Epidermal melanocyte (primary cell): ENCODE results near the gene AK5.
"Not testable (repeated sequence)": the region's sequence is repeated elsewhere in the genome, so short reads cannot be mapped to it uniquely, and the experiment has no call there.

ENCODE experiments used
- DNase-seq: peaks from one replicate; pipeline ENCODE4 v3.0.0; 2011; ENCODE audit warnings: low spot score; ENCODE audit not compliant: insufficient read length

AK5 gene

DNA sequence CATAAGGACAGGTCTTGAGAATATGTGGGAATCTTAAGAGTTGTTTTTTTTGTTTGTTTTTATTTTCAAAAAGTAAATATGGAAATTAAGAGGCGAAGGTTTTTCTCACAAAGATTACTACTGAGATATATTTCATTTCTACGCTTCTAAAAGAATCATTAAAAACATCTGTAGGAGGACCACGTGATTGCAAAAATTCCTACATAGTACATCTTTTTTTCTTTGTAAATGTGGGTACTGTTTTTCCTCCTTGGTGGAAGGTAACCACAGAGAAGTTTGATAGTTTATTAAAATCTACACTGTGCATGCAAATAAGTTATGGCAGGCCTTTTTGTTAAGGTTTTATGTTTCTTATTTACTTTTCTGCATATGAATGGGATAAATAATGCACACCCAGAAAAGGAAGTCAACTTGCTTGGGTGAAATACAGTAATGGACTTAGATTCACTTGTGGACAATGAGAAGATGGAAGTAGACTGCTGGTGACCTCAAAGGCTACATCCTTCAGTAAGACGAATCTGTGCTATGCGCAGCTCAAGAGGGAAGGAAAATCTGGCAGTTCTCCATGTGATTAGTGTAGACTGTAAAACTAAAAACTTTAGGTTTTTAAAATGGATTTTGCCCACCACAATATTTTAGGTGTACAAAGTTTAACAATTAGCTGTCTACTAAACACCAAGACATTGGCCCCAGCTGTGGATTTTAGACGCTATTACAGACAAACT is 2.0 kb downstream of the AK5 start:
- DNase-seq: no peak

DNA sequence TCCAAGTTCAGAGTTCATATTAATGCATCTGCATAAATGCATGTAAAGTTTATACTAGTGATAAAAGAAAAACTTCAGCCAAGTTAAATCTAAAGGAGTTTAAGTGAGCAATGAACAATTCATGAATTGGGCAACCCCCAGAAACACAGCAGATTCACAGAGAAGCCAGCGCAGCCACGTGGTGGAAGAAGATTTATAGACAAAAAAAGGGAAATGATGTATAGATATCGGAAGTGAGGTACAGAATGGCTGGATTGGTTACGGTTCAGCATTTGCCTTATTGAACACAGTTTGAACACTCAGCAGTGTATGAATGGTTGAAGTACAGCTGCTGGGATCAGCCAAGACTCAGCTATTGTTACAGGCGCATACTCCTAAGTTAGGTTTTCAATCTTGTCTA is 5.7 kb downstream of the AK5 start:
- no peak for DNase-seq

DNA sequence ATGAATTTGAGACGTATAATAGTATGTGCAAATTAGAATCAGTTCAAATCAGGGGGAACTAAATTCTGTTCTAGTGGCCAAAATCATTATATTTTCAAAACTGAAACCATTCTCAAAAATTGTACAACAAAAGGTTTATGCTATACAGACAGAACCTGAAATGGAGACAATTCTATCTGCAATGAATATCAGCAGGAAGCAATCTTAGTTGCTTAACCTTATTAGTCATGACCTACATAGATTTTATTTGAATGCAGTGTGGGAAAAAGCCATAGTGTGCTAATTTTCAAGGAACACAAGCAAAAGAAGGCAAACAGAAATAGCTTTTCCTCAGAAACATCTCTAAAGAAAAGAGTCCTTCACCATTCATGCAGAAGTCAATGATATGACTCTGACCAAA is 6.5 kb downstream of the AK5 start:
- DNase-seq: no peak

DNA sequence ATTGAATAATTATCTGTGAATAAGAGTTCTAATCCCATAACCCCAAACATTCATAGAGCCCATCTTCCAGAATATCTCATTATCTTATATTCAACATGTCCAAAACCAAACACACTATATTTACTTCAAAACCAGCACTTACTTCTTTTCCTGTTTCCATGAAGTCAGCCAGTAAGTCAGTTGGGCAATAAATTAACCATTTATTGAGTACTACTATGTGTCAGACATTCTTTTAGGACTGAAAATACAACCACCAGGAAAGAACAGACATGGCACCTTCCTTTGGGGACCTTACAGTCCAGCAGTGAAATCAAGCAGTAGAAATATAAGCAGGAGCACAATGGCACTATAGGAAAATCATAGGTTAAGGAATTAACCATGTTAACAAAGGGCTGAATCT is 8.8 kb downstream of the AK5 start:
- no peak for DNase-seq

DNA sequence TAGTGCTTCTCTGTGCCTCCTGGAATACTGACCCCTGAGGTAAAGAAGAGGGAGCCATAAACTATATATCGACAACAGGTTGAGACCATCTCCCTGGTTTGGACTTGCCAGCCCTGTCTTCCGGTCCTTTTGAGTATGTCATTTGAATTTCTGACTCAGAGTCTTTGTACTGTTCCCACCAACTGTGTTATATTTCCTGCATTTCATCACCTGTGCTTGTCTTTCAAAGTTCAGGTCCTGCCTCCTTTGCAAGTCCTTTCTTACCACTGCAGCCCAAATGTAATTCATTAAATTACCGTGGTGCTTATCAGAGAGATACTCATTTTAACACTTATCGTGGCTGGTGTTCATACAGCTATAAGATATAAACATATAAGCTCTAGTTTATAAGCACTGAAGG is 10.7 kb downstream of the AK5 start:
- DNase-seq: no peak

DNA sequence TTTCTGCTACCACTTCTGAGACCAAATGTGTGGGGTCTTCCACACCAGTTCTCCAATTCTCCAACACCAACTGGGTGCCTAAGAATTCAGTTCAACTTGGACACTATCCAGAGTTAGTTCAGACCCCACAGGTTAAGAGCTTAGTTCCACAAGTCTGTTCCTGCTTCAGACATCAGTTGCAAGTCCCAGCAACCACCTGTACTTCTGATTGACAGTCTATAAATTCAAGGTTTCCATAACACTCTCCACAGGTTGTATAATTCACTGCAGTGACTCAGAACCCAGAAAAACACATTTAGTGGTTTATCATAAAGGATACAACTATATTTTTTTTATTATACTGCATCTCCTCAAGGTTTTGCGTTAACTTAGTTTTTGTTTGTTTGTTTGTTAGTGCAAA is 18.7 kb downstream of the AK5 start:
- DNase-seq: no peak

DNA sequence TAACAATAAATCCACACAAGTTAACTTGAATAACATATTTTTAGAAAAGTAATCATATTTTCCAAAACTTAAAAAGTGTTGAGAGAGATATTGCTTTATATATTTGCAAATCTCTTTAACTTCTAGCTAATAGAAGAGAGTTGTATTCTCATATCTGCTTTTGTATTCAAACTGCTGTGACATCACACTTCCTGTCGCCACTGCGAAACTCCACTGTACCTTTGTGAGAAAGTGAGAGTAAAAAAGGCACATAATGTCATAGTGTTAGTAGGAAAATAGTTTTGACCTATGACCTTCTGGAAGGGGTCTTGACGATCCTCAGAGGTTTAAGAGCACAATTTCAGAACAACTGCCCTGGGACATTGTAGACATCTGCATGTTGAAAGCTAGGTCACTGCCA is 21.6 kb downstream of the AK5 start:
- no peak for DNase-seq

DNA sequence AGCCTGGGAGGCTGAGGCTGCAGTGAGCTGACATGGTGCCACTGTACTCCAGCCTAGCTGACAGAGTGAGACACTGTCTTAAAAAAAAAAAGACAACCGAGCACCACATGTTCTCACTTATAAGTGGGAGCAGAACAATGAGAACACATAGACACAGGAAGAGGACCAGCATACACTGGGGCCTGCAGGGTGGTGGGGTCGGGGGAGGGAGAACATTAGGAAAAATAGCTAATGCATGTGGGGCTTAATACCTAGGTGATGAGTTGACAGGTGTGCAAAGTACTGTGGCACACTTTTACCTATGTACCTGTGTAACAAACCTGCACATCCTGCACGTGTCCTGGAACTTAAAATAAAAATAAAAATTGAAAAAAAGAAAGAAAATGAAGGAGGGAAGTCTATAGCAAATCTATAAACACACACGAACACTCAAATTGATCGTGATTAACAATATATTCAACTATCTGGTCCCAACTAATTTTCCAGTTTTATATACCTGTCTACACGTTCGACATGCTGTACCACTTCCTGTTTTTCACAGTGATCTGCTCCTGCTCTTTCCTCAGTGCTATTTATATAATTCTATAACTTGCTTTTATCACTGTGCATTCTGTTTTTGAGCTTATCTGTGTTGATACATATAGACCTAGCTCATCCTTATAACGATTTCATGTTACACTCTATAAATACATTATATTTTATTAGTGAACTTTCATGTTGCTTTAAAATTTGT is 27.2 kb downstream of the AK5 start:
- DNase-seq: no peak

DNA sequence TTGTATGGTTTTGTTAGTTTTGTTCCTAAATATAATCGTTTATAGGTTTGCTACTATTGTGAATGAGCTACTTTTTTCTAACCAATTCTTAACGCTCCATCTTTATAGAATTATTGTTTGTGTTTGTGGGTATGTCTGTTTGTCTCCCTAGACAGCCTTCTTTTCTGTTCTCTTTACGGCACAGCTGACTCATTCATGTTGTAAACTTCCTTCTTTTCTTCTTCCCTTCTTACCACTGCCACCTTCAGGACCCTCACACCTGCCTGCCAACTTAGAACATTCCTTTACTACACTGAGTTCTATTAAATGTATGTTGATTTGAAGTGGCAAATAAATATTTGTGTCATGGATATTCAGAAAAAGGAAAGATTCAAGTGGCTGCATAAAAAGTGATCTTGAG is 29.1 kb downstream of the AK5 start:
- DNase-seq: no peak

DNA sequence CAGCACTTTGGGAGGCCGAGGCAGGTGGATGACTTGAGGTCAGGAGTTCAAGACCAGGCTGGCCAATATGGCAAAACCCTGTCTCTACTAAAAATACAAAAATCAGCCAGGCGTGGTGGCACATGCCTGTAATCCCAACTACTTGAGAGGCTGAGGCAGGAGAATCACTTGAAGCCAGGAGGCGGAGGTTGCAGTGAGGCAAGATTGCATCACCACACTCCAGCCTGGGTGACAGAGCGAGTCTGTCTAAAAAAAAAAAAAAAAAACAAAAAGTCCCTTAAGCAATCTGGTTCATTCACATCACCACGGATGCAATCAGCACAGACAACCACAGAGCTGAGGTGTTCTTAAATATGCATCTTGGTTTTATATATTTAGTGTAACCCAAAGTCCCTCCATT is 30.5 kb downstream of the AK5 start:
- not testable (repeated sequence) for DNase-seq

DNA sequence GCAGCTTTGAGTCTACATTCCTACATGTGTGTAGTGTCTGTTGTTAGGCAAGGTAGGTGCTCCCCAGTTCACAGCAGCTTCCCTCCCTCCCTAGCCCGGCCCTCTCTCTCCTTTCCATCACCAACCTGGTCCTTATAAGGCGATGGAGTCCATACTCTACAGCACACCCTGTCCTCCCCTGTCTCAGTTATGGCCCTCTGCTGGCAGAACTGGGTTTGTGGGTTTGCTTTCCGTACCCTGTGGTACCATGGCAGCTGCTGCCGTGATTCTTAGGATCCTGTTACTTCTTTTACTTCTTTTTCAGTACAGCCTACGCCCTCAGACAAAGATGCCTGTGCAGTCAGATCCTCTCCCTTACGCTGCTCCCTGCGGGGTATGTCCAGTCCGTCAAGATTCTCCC is 31.7 kb downstream of the AK5 start:
- no peak for DNase-seq

DNA sequence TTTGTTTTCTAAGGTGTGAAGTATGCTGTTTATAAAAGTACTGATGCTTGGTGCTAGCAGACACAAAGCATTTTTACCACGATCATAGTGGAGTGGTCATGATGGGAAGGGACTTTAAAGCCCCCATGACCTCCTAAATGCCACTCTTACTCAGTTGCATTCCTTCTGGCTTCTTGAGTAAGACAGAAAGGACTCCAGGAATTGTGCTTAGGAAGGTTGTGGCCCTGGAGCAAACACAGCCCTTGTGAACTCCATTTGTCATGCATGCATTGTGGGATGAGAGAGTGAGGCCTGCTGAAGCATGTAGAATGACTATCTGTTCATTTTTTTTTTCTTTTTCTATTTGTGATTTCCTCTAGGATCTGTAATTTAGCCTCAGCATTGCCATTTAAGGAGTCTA is 34.2 kb downstream of the AK5 start:
- DNase-seq: no peak

DNA sequence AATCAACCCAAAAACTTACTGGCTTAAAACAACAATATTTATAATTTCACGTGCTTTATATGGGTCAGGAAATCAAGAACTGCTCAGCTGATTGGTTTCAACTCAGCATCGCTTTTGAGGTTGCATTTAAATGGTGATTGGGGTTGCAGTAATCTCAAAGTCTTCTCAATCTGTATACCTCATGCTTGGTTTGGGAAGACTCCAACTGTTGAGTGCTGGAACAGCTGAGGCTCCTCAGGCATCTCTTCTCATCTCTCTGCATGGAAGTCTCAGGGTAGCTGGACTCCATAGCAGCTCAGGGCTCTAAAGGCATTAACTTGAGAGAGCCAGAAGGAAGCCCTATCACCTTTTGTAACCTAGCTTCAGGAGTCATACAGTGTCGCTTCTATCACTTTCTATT is 35.1 kb downstream of the AK5 start:
- DNase-seq: no peak

DNA sequence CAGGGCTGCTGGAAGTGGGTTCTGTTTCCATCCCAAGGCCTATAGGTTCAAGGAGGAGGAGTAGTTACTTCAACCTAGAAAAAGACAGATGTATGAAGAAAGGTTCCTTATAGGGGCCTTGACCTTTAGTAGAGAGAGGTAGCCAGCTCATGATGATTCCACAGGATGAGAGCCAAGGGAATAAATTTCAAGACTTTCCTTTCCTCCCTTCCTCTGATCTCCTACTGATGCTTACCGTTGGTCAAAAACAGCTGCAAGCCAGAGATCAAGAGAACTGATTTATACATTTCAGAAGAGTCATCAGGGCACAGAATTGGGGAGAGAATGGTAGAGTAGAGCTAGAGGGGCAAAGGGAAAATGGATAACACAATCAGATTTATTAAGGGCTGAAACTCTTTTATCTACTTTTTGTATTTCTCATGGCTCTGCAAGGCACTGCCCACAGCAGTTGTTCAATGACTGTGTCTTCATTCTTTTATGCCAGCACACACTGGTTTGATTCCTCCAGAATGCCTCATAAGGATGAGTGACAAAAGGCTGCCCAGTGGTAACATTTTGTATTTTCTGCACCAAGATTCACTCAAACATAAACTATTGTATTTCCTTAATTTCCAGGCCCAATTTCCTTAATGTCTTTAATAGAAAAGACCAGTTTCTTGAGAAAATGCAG is 37.4 kb downstream of the AK5 start:
- DNase-seq: no peak

DNA sequence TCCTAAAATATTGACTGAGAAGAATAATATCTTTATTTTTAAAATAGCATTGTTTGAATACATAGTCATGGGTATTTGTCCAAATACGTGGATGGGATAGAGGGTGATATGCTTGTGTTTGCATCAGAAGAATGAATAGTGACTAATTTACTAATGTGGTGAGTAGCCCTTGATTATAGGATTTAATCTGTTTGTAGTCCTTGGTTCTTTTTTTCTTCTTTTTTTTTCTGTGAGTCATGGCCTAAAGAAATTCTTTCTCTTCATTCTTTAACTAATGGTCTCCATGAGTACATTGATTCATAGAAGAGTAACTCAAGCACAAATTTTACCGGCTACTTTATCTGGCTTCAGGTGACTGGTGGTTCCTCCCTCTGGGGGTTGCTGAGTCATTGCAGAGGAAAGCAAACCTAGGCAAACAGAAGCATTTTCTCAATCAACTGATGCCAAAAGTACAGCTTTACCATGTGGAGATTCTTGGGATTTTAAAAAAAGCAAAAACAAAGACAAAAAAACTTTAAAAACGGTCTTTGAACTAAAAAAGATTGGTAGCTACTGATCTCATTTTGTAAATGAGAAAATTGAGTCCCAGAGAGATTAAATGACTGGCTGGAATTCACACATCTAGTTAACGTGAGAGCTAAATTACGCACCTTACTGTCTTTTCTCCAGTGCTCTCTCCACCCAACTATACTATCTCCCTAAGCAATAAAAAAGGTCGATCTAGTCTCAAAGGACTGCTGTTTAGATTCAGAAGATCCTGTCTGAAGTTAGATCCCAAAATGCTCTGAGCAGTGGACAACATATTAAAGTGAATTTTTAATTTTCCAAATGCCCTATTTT is 40.5 kb downstream of the AK5 start:
- DNase-seq: no peak

DNA sequence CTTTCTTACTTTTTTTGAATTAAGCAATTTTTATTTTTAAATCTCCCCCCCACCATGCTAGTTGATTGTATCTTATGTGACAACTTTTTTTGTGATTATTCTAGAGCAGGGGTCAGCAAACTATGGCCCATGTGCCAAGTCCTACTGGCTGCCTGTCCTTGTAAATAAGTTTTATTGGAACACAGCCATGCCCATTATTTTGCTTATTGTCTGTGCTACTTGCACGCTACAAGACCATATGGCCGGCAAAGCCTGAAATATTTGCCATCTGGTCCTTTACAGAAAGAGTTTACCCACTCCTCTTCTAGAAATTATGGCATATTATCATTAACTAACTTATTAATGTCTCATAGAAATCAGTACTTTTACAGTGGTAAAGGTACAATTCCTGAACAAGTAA is 51.7 kb downstream of the AK5 start:
- no peak for DNase-seq

DNA sequence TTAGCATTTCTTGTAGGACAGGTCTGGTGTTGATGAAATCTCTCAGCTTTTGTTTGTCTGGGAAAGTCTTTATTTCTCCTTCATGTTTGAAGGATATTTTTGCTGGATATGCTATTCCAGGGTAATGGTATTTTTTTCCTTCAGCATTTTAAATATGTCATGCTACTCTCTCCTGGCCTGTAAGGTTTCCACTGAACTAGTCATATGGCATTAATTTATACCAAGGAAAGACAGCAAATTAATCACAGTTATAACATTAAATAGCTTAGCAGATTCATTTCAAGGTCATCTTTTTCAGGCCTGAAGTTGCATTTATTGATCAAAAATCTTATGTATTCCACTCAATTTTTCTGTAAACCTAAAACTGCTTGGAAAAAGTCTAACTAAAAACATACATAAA is 54.9 kb downstream of the AK5 start:
- no peak for DNase-seq

DNA sequence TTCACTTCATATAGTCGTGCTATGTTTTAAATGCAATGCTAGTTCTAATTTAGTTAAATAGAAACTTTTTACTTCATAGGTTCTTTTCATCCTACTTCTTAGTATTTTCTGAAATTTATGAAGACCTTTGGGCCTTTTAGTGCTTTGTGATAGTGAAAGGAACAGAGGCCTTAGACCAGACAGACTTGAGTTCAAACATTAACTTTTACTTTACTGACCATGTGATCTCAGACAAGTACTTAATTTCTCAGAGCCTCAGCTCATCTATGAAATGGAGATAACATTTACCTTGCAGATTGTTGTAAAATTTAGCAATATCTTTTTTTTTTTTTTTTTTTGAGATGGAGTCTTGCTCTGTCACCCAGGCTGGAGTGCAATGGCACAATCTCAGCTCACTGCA is 57.5 kb downstream of the AK5 start:
- no peak for DNase-seq

DNA sequence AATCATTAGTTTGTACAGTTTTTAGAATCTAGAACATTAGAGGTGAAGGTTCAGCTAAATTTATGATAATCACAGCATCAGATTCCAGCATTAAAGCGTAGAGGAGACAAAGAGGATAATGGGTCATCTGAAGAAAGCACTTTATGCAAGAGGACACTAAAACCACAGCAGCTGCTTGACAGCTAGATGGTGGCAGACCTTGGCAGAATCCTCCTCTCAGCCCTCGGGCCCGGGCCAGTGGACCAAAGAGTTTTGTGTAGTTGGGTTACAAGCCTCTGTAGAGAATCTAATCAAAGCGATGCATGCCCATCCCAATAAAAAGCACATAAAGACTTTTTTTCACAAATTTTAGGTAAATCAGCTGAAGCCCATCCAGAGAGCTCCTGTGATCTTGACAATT is 59.4 kb downstream of the AK5 start:
- DNase-seq: no peak

DNA sequence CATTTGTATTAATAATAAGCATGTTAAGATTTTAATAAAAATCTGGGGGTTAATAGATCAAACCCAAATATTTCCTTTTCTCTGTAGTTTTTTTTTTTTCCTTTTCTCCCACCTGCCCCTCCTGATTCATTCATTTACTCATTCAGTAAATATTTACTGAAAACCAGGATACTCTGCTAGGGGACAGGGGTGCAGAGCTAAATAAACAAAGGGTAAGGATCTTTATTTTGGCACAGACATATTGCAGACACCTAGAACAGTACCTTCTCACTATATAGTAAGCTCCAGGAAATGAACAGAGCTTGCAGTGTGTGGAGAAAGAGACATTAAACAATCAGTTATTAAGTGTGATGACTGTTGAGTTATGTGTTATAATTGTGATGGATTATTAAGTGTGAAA is 60.9 kb downstream of the AK5 start:
- no peak for DNase-seq

DNA sequence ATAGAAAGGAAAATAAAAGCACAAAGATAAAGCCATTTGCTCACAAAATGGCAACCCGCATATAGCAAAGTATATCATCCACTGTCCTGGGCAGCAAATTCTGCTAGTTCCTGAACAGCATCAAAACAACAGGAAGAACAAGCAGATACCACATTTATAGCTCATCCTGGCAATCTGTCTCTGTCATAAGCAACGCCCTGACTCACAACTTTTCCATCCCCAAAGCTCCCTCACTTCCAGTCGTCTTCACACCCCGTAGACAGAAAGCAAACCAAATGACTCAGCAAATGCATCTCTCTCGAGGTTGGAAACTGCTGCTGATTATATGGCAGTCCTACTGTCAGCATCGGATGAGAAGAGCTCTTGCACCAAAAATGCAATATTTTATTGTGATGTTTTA is 65.8 kb downstream of the AK5 start:
- DNase-seq: no peak

DNA sequence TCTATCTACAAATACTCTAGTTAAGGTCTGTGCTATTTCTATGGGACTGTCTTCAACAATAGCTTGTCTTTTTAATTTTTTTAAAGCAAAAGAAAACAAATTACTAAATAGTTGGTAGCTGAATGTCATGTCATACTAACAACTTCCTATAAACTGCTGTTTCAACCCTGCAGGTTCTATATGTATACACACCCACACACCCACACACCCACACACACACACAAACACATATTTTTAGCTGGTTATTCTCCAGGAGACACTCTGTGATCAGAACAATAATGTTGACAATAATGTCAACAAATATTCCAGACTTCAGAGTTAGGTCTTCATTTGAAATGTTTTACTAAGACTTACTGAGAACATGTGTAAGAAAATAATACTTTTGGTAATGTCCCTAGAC is 66.7 kb downstream of the AK5 start:
- DNase-seq: no peak
